ENCODE data around the gene NAV1.
"Not testable (repeated sequence)": the region's sequence is repeated elsewhere in the genome, so short reads cannot be mapped to it uniquely, and the experiment has no call there.

Gene NAV1

DNA sequence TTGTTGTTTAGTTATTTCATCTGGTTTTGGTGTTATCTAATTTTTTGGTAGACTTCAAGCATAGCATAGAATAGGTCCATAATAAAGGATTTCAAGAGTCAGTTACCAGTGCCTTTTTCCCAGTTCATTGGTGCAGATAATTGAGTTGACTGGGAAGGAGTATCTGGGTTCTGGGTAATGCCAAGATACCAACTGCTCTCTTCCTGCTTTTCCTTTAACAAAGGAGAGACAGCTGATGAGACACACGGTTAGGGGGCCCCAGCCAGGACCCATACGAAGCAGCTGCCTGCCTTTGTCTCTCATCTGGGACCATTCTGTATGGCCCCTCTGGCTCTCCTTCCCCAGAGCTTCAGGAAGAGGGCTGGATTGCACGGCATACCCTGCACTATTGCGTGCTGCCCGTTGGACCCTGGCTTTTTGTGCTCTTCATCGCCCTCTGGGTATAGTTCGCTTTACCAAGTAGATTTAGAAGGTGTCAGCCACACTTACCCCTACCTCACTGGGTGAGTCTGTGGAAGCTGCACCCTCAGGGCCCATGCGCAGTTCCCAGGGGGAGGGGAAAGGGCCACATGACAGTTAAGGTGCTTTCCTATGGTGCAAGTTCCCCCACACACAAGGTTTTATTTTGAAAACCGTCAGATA, 7.0 kb downstream of the NAV1 start:
- ChIA-PET POLR2A (no interaction called here), CTCF (interaction anchor here (1.0 to 1.2 kb wide), 2 partner anchors 14 to 64 kb away, joined by 3 to 5 read pairs; no protein-coding TSS in a partner anchor)
- no peak for DNase-seq (ENCODE audit: extremely low spot score)
- TF ChIP-seq ELF4 (IDR thresholded peaks at IDR 0.05) (no peak), SP1 (IDR thresholded peaks at IDR 0.05) (no peak), TARDBP (IDR thresholded peaks at IDR 0.05) (no peak), CTBP1 (IDR thresholded peaks at IDR 0.05; ENCODE audit: borderline replicate concordance) (no peak), HDGF (IDR thresholded peaks at IDR 0.05; ENCODE audit: borderline replicate concordance) (no peak), SUZ12 (IDR thresholded peaks at IDR 0.05) (no peak), FOXA1 (IDR thresholded peaks at IDR 0.05) (no peak), BHLHE40 (IDR thresholded peaks at IDR 0.05; ENCODE audit: borderline replicate concordance) (no peak), FOXM1 (IDR thresholded peaks at IDR 0.05; ENCODE audit: borderline replicate concordance) (no peak), FOXK2 (IDR thresholded peaks at IDR 0.05) (no peak), NFRKB (IDR thresholded peaks at IDR 0.05) (no peak), ZNF384 (IDR thresholded peaks at IDR 0.05) (no peak)
- TF ChIP-seq, protein P1, sequence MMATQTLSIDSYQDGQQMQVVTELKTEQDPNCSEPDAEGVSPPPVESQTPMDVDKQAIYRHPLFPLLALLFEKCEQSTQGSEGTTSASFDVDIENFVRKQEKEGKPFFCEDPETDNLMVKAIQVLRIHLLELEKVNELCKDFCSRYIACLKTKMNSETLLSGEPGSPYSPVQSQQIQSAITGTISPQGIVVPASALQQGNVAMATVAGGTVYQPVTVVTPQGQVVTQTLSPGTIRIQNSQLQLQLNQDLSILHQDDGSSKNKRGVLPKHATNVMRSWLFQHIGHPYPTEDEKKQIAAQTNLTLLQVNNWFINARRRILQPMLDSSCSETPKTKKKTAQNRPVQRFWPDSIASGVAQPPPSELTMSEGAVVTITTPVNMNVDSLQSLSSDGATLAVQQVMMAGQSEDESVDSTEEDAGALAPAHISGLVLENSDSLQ (IDR thresholded peaks at IDR 0.05) = no peak

DNA sequence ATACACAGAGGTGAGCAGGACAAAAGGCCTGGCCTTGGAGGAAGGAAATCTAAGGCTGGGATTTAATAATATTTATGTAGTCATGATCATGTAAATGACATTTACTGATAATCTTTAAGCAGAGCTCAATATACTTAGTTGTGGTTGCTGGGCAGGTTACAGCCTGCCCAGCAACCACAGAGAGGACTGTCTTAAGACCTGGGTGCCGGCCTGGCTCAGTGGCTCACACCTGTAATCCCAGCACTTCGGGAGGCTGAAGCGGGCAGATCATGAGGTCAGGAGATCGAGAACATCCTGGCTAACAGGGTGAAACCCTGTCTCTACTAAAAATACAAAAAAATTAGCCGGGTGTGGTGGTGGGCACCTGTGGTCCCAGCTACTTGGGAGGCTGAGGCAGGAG, 10.6 kb downstream of the NAV1 start:
- CTCF ChIA-PET; POLR2A ChIA-PET; DNase-seq (ENCODE audit: extremely low spot score): not testable (repeated sequence)

- CTCF ChIA-PET = interaction anchor here (0.6 to 1.8 kb wide), 5 partner anchors 11 to 251 kb away, joined by 3 to 6 read pairs (median 3); no protein-coding TSS in a partner anchor
- POLR2A ChIA-PET = no interaction called here
- no peak for DNase-seq (ENCODE audit: extremely low spot score)
- TF ChIP-seq FOXM1 (IDR thresholded peaks at IDR 0.05; ENCODE audit: borderline replicate concordance) = no peak
- no peak for TF ChIP-seq HDGF (IDR thresholded peaks at IDR 0.05; ENCODE audit: borderline replicate concordance)
- TF ChIP-seq, protein P1 (IDR thresholded peaks at IDR 0.05) = no peak
Measured at GRCh38 chr1:201551096-201551495, 12.2 kb downstream of the NAV1 start.

- no peak for DNase-seq (ENCODE audit: extremely low spot score)
- ChIA-PET CTCF (interaction anchor here (1.0 to 1.8 kb wide), 3 partner anchors 12 to 241 kb away, joined by 3 to 6 read pairs (median 3); no protein-coding TSS in a partner anchor), POLR2A (no interaction called here)
- no peak for TF ChIP-seq ZNF384 (IDR thresholded peaks at IDR 0.05)
- TF ChIP-seq FOXM1 (IDR thresholded peaks at IDR 0.05; ENCODE audit: borderline replicate concordance) = no peak
Measured at GRCh38 chr1:201551877-201552731, 13.2 kb downstream of the NAV1 start.

DNA sequence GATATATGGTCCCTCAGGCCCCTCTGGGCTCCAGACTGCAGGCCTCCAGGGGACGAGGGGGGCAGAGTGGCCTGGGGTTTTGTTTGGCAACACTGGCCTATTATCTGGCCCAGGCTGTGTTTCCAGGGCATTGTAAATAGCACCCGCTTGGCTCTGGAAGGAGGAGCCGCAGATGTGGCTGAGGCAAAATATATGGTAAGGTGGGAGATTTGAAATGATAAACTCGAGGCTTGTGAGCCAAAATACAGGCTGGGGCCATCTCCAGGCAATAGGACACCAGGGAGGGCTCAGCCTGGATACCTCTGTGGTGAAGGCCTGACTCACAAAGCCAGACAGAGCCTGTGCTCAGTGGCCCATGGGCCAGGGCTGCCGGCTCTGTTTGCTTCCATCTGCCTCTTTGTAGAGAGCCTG, 14.0 kb downstream of the NAV1 start:
- CTCF ChIA-PET = no interaction called here
- POLR2A ChIA-PET = no interaction called here
- no peak for DNase-seq (ENCODE audit: extremely low spot score)
- TF ChIP-seq FOXM1 (IDR thresholded peaks at IDR 0.05; ENCODE audit: borderline replicate concordance) (no peak), LEF1 (IDR thresholded peaks at IDR 0.05; ENCODE audit: borderline replicate concordance) (no peak), FOXK2 (IDR thresholded peaks at IDR 0.05) (no peak), ELF4 (IDR thresholded peaks at IDR 0.05) (no peak), HDGF (IDR thresholded peaks at IDR 0.05; ENCODE audit: borderline replicate concordance) (no peak), ARNT (IDR thresholded peaks at IDR 0.05) (no peak)

GRCh38 chr1:201553496-201554189, 14.7 kb downstream of the NAV1 start:
- POLR2A ChIA-PET = no interaction called here
- no peak for DNase-seq (ENCODE audit: extremely low spot score)
- CTCF ChIA-PET = interaction anchor here (1.1 kb wide), 1 partner anchor 22 kb away, joined by 4 read pairs; no protein-coding TSS in a partner anchor
- TF ChIP-seq FOXA1 (IDR thresholded peaks at IDR 0.05) (no peak), FOXM1 (IDR thresholded peaks at IDR 0.05; ENCODE audit: borderline replicate concordance) (no peak), ZNF384 (IDR thresholded peaks at IDR 0.05) (no peak)

DNA sequence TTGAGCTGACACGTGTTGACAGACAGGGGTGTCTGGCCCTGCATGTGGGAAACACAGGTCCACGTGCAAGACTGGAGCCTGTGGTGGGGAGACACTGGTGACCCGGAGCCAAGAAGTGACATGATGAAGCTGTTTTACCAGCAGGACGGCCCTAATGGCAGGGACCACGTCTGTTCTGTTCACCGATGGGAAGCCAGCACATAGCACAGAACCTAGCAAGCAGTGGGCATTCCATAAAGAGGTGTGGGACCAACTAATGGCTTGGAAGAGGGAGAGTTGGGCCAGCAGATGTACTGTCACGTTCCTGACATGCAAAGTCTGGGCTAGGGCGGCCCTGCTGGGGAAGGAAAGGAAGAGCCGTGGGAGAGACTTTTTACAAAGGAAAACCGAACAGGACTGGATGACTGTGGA, 15.3 kb downstream of the NAV1 start:
- TF ChIP-seq BHLHE40 (IDR thresholded peaks at IDR 0.05; ENCODE audit: borderline replicate concordance) (no peak), LEF1 (IDR thresholded peaks at IDR 0.05; ENCODE audit: borderline replicate concordance) (no peak), ARNT (IDR thresholded peaks at IDR 0.05) (no peak), SP1 (IDR thresholded peaks at IDR 0.05) (no peak), HDGF (IDR thresholded peaks at IDR 0.05; ENCODE audit: borderline replicate concordance) (no peak), TARDBP (IDR thresholded peaks at IDR 0.05) (no peak), FOXK2 (IDR thresholded peaks at IDR 0.05) (no peak), L3MBTL2 (conservative IDR thresholded peaks at IDR 0.05) (no peak), FOXM1 (IDR thresholded peaks at IDR 0.05; ENCODE audit: borderline replicate concordance) (no peak), NFRKB (IDR thresholded peaks at IDR 0.05) (no peak), FOXA1 (IDR thresholded peaks at IDR 0.05) (no peak), SUZ12 (IDR thresholded peaks at IDR 0.05) (no peak), ELF4 (IDR thresholded peaks at IDR 0.05) (no peak), CTBP1 (IDR thresholded peaks at IDR 0.05; ENCODE audit: borderline replicate concordance) (no peak)
- TF ChIP-seq, protein P1 (IDR thresholded peaks at IDR 0.05) = no peak
- ChIA-PET POLR2A (no interaction called here), CTCF (interaction anchor here (1.1 kb wide), 1 partner anchor 23 kb away, joined by 4 read pairs; no protein-coding TSS in a partner anchor)
- DNase-seq (ENCODE audit: extremely low spot score) = no peak
